HL-60 (cell line): ENCODE measurements around the gene FYB2.

ENCODE experiments used
- DNase-seq, 2 experiments: peaks; one replicate each; pipeline ENCODE4 v3.0.0-alpha.2; 2010 to 2020; ENCODE audit warnings: low read depth in 1 of 2, low spot score in 1 of 2
- H3K27ac ChIP-seq: fragments of 250-450 bp; sonication (Bioruptor Pico); replicated peaks from 2 replicates; pipeline ENCODE4 v1.5.1; 2020; ENCODE audit warnings: mild to moderate bottlenecking, moderate library complexity
- H3K27me3 ChIP-seq: fragments of 250-450 bp; sonication (Bioruptor Pico); 2 replicates; pipeline ENCODE4 v1.5.1; 2021; ENCODE audit warnings: mild to moderate bottlenecking, moderate library complexity; ENCODE audit not compliant: insufficient read depth, poor library complexity, severe bottlenecking
- H3K4me3 ChIP-seq: replicated peaks from 2 replicates; pipeline ENCODE4 v1.5.1; 2011; ENCODE audit warnings: mild to moderate bottlenecking, control low read depth, low read length; ENCODE audit not compliant: insufficient read depth
- GABPA ChIP-seq: IDR thresholded peaks from 2 replicates; pipeline ENCODE4 v1.6.1; 2012; ENCODE audit warnings: low read depth
- POLR2AphosphoS5 ChIP-seq: IDR thresholded peaks from 2 replicates; pipeline ENCODE4 v1.6.1; 2012; ENCODE audit warnings: low read depth
- SPI1 ChIP-seq: IDR thresholded peaks from 2 replicates; pipeline ENCODE4 v1.6.1; 2012; ENCODE audit warnings: low read depth, mild to moderate bottlenecking, borderline replicate concordance
- TF ChIP-seq, protein P1 (sequence below): IDR thresholded peaks from 2 replicates; pipeline ENCODE4 v1.6.1; 2012; ENCODE audit warnings: low read depth; ENCODE audit not compliant: insufficient replicate concordance
- TF ChIP-seq, protein P2 (sequence below): IDR thresholded peaks from one replicate; pipeline ENCODE4 v1.5.1; 2011; ENCODE audit warnings: low read length, control low read depth, inconsistent platforms; ENCODE audit not compliant: insufficient read depth

The FYB2 gene

DNA sequence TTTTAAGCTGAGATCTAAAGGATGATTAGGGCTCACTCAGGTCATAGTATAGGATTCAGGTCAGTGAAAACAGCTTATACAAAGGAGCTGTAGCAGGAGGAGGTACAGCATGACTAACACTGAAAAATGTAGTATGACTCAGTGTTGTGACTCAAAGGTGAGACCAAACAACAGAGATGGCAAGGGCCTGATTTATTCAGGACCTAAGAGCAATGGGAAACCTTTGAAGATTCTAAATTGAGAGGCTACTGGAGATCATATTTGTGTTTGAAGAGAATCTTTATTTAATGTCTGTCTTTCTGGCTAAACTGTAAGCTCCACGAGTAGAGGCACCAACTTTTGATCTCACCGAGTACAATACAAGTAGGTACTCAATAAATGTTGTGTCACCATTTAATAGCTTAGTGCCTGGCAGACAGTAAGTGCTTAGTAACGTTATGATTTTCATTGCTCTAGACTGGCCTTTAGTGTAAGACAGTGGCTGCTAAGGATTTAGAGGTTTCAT is 130.6 kb downstream of the FYB2 start:
- no peak for DNase-seq
- no peak overlapping the region for H3K27ac ChIP-seq
- H3K27me3 ChIP-seq, result peaks cover 2% of the 10 kb centered on the region
- TF ChIP-seq, protein P1, sequence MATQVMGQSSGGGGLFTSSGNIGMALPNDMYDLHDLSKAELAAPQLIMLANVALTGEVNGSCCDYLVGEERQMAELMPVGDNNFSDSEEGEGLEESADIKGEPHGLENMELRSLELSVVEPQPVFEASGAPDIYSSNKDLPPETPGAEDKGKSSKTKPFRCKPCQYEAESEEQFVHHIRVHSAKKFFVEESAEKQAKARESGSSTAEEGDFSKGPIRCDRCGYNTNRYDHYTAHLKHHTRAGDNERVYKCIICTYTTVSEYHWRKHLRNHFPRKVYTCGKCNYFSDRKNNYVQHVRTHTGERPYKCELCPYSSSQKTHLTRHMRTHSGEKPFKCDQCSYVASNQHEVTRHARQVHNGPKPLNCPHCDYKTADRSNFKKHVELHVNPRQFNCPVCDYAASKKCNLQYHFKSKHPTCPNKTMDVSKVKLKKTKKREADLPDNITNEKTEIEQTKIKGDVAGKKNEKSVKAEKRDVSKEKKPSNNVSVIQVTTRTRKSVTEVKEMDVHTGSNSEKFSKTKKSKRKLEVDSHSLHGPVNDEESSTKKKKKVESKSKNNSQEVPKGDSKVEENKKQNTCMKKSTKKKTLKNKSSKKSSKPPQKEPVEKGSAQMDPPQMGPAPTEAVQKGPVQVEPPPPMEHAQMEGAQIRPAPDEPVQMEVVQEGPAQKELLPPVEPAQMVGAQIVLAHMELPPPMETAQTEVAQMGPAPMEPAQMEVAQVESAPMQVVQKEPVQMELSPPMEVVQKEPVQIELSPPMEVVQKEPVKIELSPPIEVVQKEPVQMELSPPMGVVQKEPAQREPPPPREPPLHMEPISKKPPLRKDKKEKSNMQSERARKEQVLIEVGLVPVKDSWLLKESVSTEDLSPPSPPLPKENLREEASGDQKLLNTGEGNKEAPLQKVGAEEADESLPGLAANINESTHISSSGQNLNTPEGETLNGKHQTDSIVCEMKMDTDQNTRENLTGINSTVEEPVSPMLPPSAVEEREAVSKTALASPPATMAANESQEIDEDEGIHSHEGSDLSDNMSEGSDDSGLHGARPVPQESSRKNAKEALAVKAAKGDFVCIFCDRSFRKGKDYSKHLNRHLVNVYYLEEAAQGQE, result no peak
- TF ChIP-seq, protein P2, sequence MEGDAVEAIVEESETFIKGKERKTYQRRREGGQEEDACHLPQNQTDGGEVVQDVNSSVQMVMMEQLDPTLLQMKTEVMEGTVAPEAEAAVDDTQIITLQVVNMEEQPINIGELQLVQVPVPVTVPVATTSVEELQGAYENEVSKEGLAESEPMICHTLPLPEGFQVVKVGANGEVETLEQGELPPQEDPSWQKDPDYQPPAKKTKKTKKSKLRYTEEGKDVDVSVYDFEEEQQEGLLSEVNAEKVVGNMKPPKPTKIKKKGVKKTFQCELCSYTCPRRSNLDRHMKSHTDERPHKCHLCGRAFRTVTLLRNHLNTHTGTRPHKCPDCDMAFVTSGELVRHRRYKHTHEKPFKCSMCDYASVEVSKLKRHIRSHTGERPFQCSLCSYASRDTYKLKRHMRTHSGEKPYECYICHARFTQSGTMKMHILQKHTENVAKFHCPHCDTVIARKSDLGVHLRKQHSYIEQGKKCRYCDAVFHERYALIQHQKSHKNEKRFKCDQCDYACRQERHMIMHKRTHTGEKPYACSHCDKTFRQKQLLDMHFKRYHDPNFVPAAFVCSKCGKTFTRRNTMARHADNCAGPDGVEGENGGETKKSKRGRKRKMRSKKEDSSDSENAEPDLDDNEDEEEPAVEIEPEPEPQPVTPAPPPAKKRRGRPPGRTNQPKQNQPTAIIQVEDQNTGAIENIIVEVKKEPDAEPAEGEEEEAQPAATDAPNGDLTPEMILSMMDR, result no peak
- TF ChIP-seq GABPA (no peak), POLR2AphosphoS5 (no peak)
- no peak overlapping the region for H3K4me3 ChIP-seq

DNA sequence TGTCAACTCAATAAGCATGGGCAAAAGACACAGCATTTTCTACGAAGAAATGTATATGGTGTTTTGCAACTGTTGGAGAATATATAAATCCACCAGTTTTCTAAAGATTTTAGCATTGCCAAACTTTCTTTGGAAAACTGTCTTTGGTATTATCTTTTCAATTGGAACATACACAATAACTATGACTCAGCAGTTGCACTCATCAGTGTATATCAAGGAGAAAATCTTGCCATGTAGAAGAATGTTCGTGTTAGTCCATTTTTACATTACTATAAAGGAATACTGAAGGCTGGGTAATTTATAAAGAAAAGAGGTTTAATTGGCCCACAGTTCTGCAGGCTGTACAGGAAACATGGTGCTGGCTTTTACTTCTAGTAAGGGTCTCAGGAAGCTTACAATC is 133.0 kb downstream of the FYB2 start:
- H3K27me3 ChIP-seq, result peaks cover 2% of the 10 kb centered on the region
- TF ChIP-seq, protein P1, result no peak
- TF ChIP-seq SPI1, result no peak
- no peak for TF ChIP-seq POLR2AphosphoS5
- TF ChIP-seq GABPA, result no peak
- TF ChIP-seq, protein P2, result no peak
- H3K4me3 ChIP-seq, result no peak overlapping the region
- DNase-seq, result no peak
- no peak overlapping the region for H3K27ac ChIP-seq

DNA sequence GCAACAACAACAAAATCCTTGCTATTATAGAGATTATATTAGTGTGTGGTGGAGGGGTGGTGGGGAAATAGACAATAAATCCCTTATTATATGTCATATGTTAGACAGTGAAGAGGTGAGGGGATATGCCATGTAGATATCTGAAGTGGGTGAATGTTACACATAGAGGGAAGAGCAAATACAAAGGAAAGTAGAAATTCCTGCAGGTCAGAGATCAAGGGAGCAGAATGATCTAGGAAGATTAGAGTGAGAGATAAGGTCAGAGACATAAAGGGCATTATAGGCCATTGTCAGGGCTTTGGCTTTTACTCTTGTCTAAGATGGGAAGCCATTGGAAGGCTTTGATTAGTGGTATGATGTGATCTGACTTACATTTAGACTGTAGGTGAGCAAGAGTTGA is 135.6 kb downstream of the FYB2 start:
- H3K27me3 ChIP-seq, result peaks cover 2% of the 10 kb centered on the region
- TF ChIP-seq, protein P2, result no peak
- TF ChIP-seq SPI1 (no peak), GABPA (no peak), POLR2AphosphoS5 (no peak)
- TF ChIP-seq, protein P1, result no peak
- no peak overlapping the region for H3K27ac ChIP-seq
- H3K4me3 ChIP-seq, result no peak overlapping the region
- no peak for DNase-seq
